Measurements from ENCODE around the gene IVL.

- TF ChIP-seq CTCF (IDR thresholded peaks at IDR 0.05; ENCODE audit: low read depth, low read length, missing input control): no peak
- TF ChIP-seq, protein P1, sequence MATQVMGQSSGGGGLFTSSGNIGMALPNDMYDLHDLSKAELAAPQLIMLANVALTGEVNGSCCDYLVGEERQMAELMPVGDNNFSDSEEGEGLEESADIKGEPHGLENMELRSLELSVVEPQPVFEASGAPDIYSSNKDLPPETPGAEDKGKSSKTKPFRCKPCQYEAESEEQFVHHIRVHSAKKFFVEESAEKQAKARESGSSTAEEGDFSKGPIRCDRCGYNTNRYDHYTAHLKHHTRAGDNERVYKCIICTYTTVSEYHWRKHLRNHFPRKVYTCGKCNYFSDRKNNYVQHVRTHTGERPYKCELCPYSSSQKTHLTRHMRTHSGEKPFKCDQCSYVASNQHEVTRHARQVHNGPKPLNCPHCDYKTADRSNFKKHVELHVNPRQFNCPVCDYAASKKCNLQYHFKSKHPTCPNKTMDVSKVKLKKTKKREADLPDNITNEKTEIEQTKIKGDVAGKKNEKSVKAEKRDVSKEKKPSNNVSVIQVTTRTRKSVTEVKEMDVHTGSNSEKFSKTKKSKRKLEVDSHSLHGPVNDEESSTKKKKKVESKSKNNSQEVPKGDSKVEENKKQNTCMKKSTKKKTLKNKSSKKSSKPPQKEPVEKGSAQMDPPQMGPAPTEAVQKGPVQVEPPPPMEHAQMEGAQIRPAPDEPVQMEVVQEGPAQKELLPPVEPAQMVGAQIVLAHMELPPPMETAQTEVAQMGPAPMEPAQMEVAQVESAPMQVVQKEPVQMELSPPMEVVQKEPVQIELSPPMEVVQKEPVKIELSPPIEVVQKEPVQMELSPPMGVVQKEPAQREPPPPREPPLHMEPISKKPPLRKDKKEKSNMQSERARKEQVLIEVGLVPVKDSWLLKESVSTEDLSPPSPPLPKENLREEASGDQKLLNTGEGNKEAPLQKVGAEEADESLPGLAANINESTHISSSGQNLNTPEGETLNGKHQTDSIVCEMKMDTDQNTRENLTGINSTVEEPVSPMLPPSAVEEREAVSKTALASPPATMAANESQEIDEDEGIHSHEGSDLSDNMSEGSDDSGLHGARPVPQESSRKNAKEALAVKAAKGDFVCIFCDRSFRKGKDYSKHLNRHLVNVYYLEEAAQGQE (IDR thresholded peaks at IDR 0.05): no peak
- TF ChIP-seq ZBTB33 (IDR thresholded peaks at IDR 0.05): no peak
- TF ChIP-seq JUND (IDR thresholded peaks at IDR 0.05): no peak
- no peak for TF ChIP-seq TAF1 (conservative IDR thresholded peaks at IDR 0.05)
- TF ChIP-seq GABPA (IDR thresholded peaks at IDR 0.05 in 1 of 2, conservative IDR thresholded peaks at IDR 0.05 in 1 of 2): no peak
- no peak for TF ChIP-seq RXRA (IDR thresholded peaks at IDR 0.05)
- no peak for TF ChIP-seq HNF4G (IDR thresholded peaks at IDR 0.05)
- TF ChIP-seq MAX (IDR thresholded peaks at IDR 0.05): no peak
- no peak for TF ChIP-seq YY1 (IDR thresholded peaks at IDR 0.05)
- TF ChIP-seq RAD21 (IDR thresholded peaks at IDR 0.05): no peak
- TF ChIP-seq FOXA1 (IDR thresholded peaks at IDR 0.05): no peak
Observed at GRCh38 chr1:152880907-152881306, 27.4 kb upstream of the IVL start.

Measured in liver (tissue), 3 donors.